Measurements from ENCODE around the gene FAM107B. TPM values are rescaled to one million over a fixed set of nuclear protein-coding genes. Genes with fewer than 3 reads are reported as not detected.

The FAM107B gene
- total and polyA plus RNA-seq, 12 donors: 2.6 to 18.5 (median 6.2) TPM

DNA sequence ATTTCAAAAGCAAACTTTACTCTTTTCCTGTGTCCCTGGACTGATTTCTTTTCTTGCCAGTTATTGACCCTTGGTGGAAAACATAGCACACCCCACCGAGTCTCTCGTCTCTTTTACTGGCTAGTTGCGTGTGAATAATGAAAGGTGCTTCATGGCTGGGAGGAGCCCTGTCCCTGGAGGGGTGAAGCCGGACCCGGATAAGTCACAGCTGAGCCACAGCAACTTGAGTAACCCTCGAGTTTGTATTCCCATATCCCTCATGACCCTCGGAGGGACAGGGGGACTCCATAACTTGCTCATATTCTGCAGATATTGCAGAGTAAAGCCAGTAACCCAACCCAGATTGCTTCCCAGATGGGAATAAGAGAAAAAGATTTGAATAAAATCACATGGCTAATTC, 296.5 kb downstream of the FAM107B start:
- Histone ChIP-seq H3K36me3 (no peaks in the 10 kb centered on the region), H3K4me3 (no peak overlapping the region), H3K27ac (no peak overlapping the region), H3K9me3 (no peaks in the 10 kb centered on the region), H3K4me1 (peaks cover 0 to 9% (median 4%) of the 10 kb centered on the region in 9 donors), H3K27me3 (no peaks in the 10 kb centered on the region)
- intact Hi-C loops (cut with DNase I): loop anchor here in 9 of 10 donors (1.0 to 10.0 kb wide), 8 partner anchors 281 to 693 kb away; no protein-coding TSS in a partner anchor
- TF ChIP-seq, protein P1, sequence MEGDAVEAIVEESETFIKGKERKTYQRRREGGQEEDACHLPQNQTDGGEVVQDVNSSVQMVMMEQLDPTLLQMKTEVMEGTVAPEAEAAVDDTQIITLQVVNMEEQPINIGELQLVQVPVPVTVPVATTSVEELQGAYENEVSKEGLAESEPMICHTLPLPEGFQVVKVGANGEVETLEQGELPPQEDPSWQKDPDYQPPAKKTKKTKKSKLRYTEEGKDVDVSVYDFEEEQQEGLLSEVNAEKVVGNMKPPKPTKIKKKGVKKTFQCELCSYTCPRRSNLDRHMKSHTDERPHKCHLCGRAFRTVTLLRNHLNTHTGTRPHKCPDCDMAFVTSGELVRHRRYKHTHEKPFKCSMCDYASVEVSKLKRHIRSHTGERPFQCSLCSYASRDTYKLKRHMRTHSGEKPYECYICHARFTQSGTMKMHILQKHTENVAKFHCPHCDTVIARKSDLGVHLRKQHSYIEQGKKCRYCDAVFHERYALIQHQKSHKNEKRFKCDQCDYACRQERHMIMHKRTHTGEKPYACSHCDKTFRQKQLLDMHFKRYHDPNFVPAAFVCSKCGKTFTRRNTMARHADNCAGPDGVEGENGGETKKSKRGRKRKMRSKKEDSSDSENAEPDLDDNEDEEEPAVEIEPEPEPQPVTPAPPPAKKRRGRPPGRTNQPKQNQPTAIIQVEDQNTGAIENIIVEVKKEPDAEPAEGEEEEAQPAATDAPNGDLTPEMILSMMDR (IDR thresholded peaks at IDR 0.05): no peak
- 58 to 79% methylated on average over 7 of the region's 7 CpGs for WGBS, 2 donors
- no peak for DNase-seq
- ATAC-seq: no peak

- Histone ChIP-seq H3K27ac (no peak overlapping the region), H3K9me3 (no peaks in the 10 kb centered on the region), H3K4me3 (no peak overlapping the region), H3K36me3 (no peaks in the 10 kb centered on the region), H3K4me1 (peaks cover 0 to 9% (median 4%) of the 10 kb centered on the region in 9 donors), H3K27me3 (no peaks in the 10 kb centered on the region)
- TF ChIP-seq, protein P1 (IDR thresholded peaks at IDR 0.05): no peak
- WGBS, 2 donors: 40 to 62% methylated on average over 4 of the region's 4 CpGs
- no peak for DNase-seq
- peak in 2 of 8 donors; percentile 26 to 33 for ATAC-seq
- intact Hi-C loops (cut with DNase I): loop anchor here in 9 of 10 donors (2.0 to 10.0 kb wide), 6 partner anchors 280 to 693 kb away; no protein-coding TSS in a partner anchor
Observed at GRCh38 chr10:14477408-14477710, 297.3 kb downstream of the FAM107B start.

DNA sequence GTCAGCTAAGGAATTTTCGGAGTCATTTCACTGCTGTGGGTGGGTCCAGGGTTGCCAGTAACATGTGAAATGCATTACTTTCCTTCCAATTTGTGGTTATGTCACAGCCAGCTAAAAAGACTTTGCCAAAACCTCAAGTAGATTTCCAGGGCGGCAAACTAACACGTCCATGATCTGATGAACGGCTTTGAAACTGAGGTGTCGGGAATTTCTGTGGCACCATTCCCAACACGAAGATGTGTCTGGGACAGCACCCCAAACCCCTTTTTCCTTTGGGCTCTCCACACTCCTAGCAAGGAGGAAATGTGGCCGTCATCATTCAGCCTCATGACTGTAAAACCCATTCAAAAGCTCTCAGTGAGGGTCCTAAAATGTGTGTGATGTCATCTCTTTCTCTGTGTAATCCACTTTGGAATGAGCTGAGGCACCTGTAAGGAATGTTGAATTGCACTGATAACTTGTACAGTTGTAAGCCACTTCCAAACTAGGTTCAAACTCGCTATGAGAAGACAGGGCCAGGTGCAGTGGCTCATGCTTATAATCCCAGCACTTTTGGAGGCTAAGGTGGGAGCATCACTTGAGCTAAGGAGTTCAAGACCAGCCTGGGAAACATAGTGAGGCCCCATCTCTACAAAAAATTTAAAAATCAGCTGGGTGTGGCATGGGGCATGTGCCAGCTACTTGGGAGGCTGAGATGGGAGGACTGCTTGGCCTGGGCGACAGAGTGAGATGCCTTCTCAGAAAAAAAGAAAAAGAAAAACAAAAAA, 297.9 kb downstream of the FAM107B start:
- 84 to 90% methylated on average over 9 of the region's 9 CpGs for WGBS, 2 donors
- Histone ChIP-seq H3K9me3 (no peaks in the 10 kb centered on the region), H3K27ac (no peak overlapping the region), H3K27me3 (no peaks in the 10 kb centered on the region), H3K36me3 (no peaks in the 10 kb centered on the region), H3K4me1 (peaks cover 0 to 9% (median 4%) of the 10 kb centered on the region in 9 donors), H3K4me3 (no peak overlapping the region)
- intact Hi-C loops (cut with DNase I): loop anchor here in 9 of 10 donors (2.0 to 10.0 kb wide), 6 partner anchors 280 to 692 kb away; no protein-coding TSS in a partner anchor
- TF ChIP-seq, protein P1 (IDR thresholded peaks at IDR 0.05): no peak
- ATAC-seq (no peak), DNase-seq (no peak)

DNA sequence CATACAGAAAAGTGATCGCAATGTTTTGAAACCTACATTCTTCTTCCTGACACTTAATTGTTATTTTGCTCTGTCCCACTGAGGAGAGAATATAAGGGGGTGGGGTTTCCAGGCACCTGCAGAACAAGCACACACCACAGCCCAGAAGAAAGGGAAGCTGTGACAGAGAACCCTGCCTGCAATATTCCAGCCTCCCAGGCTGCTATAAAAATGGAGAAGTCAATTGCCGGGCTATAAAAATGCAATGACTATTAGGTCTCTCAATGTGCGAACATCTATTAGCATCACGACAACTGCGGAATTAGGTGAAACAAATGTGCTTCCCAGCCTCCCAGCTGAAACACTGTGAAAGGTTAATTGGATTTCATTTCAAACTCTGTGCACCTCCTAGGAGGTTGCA, 298.7 kb downstream of the FAM107B start:
- Histone ChIP-seq H3K27ac (no peak overlapping the region), H3K4me3 (no peak overlapping the region), H3K4me1 (peaks cover 0 to 6% (median 4%) of the 10 kb centered on the region in 9 donors), H3K9me3 (no peaks in the 10 kb centered on the region), H3K36me3 (no peaks in the 10 kb centered on the region), H3K27me3 (no peaks in the 10 kb centered on the region)
- no peak for DNase-seq
- 85 to 99% methylated on average over 5 of the region's 5 CpGs for WGBS, 2 donors
- TF ChIP-seq, protein P1 (IDR thresholded peaks at IDR 0.05): no peak
- no peak for ATAC-seq
- intact Hi-C loops (cut with DNase I): loop anchor here in 9 of 10 donors (2.0 to 10.0 kb wide), 6 partner anchors 279 to 691 kb away; no protein-coding TSS in a partner anchor
